Measurements from ENCODE around the gene KCNN4.
A peak's percentile ranks its signal among the peaks of the same experiment; 100 is the strongest.

KCNN4 gene

DNA sequence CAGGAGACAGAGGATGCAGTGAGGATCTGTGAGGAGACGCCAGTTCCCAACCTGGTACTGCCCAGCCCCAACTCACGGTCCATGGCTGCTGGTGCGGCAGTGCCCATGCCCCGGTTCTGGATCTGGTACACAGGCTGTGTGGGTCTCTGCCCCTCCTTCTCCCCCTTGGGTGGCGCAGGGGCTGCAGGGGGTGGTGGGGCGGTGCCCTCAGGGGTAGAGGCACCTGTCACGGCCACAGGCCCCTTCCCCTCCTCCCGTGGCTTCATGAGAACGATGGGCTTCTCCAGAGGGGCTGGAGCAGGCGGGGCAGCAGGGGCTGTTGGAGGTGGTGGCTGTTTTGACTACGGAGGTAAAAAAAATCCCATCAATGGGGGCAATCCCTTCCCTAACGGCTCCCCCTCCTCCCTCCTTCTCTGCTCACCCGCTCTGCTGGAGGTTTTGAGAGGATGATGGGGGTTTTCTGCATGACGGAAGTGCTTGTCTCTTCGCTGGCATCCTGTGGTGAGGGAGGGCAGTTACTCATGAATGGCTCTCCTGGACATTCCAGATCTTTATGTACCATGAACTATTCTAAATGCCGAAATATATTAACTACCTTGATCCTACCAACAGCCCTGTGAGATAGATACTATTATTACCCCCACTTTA is 33.1 kb downstream of the KCNN4 start:
- peak; percentile 68 for DNase-seq

- no peak for DNase-seq
These were observed 37.7 kb downstream of the KCNN4 start for GRCh38 chr19:43743059-43743458.

DNA sequence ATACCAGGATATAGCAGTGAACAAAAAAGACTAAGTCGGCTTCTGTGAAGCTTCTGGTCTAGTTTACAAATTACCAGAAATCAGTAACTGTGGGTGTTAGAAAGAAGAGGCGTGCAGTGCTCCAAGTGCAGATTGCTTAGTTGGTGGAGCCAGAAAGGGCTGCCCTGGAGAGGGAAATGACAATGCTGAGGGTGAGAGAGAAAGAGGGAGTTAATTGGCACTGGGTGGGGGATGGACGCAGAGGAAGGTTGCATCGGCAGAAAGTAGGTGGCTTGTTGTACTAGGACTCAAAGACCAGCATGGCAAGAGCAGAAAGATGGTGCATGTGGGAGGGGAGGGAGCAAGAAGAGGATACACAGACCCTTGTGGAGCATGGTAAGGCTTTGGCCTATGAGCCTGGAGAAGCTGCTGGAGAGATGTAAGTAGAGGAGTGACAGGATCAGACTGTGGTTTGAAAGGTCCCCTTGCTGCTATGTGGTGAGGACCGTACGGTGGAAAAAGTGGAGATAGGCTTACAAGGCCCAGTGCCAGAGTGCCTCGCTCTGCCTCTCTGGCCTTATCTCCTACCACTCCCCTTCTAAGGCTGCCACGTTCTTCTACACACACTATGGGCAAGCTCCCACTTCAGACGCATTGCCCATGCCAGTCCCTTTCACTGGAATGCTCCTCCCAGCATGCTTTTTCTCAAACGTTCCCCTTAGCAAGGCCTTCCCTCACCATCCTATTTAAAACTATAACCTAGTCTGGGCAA is 39.5 kb downstream of the KCNN4 start:
- no peak for DNase-seq

DNA sequence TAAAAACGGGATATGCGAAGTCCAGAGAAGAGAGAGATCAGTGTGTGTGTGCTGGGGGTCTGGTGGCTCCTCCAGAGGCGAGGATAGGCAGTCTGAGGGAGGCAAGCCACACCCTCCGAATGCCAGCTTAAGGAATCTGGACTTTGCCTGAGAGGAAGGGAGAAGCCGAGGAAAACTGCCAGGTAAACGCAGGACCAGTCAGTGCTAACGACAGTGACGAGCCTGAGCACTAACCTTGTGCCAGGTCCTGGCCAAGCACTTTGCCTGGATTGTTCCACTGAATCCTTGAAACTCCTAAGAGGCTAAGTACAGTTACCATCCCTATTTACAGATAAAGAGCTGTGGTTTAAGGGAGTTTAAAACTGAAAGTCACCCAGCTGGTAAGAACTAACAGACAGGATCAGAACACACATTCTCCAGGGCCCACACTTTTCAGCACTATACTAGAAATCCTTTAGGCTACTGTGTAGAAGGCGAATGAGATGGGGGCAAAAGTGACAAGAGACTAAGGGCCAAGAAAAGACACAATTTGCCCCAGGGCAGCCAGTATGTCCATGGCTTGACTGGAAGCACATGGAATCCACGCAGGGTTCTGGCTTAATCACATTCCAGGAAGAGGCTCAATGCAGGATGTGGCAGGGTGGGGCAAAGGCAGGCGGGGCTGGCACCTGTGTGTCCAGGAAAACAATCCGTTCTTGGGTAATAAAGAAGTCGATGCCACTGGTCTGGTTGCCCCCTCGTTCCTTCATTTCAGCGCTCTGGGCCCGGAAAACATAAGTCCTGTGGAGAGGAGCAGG is 41.1 kb downstream of the KCNN4 start:
- DNase-seq = no peak

DNA sequence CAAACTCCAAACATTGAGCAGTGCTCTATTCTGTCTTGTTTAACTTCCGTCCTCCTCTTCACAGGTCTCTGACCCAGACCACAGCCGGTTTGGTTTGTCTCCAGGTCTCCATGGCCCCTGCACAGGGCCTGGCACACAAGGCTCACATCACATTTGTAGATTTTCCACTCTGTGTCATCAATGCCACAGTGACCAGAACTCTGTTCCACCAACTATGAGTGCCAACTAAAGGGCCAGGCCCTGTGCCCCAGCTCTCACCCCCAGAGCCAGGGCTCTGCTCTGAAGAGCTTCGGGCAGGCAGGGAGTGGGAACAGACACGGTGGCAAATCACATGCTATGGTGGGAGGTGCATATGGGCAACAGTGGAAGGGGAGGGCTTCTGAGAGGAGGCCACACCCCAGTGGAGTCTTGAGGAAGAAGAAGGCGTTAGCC is 42.0 kb downstream of the KCNN4 start:
- no peak for DNase-seq

GRCh38 chr19:43735957-43736356 is 44.8 kb downstream of the KCNN4 start:
- DNase-seq = no peak

DNA sequence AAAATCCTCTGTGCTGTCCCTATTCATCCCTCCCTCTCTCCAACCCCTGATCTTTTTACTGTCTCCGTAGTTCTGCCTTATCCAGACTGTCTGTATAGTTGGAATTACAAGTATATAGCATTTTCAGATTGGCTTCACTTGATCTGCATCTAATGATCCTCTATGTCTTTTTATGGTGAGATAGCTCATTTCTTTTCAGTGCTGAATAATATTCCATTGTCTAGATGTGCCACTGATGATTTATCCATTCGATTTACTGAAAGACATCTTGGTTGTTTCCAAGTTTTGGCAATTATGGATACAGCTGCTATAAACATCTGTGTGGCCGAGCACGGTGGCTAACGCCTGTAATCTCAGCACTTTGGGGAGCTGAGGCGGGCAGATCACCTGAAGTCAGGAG is 45.8 kb downstream of the KCNN4 start:
- DNase-seq = no peak

GRCh38 chr19:43731846-43732245 is 48.9 kb downstream of the KCNN4 start:
- DNase-seq = no peak

- no peak for DNase-seq
These were observed 49.4 kb downstream of the KCNN4 start for GRCh38 chr19:43731346-43731745.

GRCh38 chr19:43729919-43730318 is 50.9 kb downstream of the KCNN4 start:
- no peak for DNase-seq

DNA sequence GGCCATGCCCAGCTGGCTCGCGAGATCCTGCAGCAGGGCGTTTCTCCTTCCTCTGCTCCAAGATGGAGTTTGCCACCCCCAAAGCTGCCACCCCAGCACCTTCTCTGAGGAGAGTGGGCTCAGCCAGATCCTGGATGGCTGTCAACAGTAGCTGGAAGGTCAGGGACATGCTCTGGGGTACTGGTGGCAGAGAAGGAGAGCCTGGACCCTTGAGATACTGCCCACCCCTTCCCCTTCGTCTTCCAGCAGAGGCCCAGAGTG is 53.2 kb downstream of the KCNN4 start:
- DNase-seq = no peak

- DNase-seq = no peak
These were observed 53.8 kb downstream of the KCNN4 start for GRCh38 chr19:43726736-43727592.

- no peak for DNase-seq
These were observed 55.3 kb downstream of the KCNN4 start for GRCh38 chr19:43725468-43725867.

GRCh38 chr19:43724896-43725295 is 55.9 kb downstream of the KCNN4 start:
- DNase-seq = no peak

GRCh38 chr19:43723588-43723987 is 57.2 kb downstream of the KCNN4 start:
- no peak for DNase-seq

GRCh38 chr19:43721469-43722048 is 59.2 kb downstream of the KCNN4 start:
- no peak for DNase-seq

- DNase-seq = no peak
These were observed 59.8 kb downstream of the KCNN4 start for GRCh38 chr19:43720936-43721335.

DNA sequence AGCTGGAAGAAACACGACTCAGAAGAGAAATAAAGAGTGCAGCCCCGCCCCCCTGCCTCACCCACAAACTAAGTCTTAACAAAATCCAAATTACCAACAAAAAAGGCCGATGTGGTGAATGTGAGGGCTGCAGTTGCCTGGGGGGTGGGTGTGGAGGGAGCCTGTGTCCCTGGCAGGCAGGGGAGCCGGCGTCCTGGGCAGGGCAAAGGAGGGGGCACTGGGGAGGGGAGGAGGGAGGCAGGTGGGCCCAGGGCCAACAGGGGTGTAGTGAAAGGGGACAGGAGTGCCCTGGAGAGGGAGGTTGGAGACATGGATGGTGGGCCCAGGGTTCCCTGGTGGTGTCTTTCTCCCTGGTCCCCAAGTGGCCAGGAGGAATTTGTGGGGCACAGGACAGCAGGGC is 60.9 kb downstream of the KCNN4 start:
- no peak for DNase-seq

GRCh38 chr19:43719378-43719868 is 61.4 kb downstream of the KCNN4 start:
- no peak for DNase-seq

DNA sequence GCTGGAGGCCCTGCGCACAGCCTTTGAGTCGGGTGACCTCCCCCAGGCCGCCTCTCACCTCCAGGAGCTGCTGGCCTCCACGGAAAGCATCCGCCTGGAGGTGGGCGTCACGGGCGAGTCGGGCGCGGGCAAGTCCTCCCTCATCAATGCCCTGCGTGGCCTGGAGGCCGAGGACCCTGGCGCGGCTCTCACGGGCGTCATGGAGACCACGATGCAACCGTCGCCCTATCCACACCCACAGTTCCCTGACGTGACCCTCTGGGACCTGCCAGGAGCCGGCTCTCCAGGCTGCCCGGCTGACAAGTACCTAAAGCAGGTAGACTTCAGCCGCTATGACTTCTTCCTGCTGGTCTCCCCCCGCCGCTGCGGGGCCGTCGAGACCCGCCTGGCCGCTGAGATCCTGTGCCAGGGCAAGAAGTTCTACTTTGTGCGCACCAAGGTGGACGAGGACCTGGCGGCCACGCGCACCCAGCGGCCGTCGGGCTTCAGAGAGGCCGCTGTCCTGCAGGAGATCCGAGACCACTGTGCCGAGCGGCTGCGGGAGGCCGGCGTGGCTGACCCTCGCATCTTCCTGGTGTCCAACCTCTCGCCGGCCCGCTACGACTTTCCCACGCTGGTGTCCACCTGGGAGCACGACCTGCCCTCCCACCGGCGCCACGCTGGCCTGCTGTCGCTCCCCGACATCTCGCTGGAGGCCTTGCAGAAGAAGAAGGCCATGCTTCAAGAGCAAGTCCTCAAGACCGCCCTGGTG is 62.0 kb downstream of the KCNN4 start:
- no peak for DNase-seq

All from activated effector memory CD4-positive, alpha-beta T cell treated with anti-CD3 and anti-CD28 coated beads, Interleukin-2, amount 50 U/mL, for 16 hours (primary cell).